Mesodermal cell (in vitro differentiated cells): ENCODE results near the gene OBI1.

Experiments
- H3K27ac ChIP-seq: 2 replicates; pipeline ENCODE4 v1.7.0; 2013; ENCODE audit warnings: mild to moderate bottlenecking, low read depth, low read length, moderate library complexity; ENCODE audit not compliant: severe bottlenecking
- H3K36me3 ChIP-seq: 2 replicates; pipeline ENCODE4 v1.7.1; 2013; ENCODE audit warnings: mild to moderate bottlenecking, low read length, moderate library complexity; ENCODE audit not compliant: control insufficient read depth, insufficient read depth
- H3K4me1 ChIP-seq: one replicate; pipeline ENCODE4 v1.7.1; 2013; ENCODE audit warnings: mild to moderate bottlenecking, low read length; ENCODE audit not compliant: insufficient read depth, control insufficient read depth, poor library complexity, severe bottlenecking
- H3K4me3 ChIP-seq: 2 replicates; pipeline ENCODE4 v1.7.0; 2013; ENCODE audit warnings: low read length, control low read depth, mild to moderate bottlenecking; ENCODE audit not compliant: insufficient read depth, poor library complexity, severe bottlenecking; ENCODE audit errors: extremely low read depth
- H3K9me3 ChIP-seq: 2 replicates; pipeline ENCODE4 v1.7.1; 2013; ENCODE audit warnings: mild to moderate bottlenecking, low read length, moderate library complexity; ENCODE audit not compliant: control insufficient read depth
- WGBS, 2 experiments: methylation state at CpG; one replicate each; pipeline ENCODE4 v1.1.5; 2013; ENCODE audit warnings: missing lambda C conversion rate in 2 of 2; ENCODE audit not compliant: insufficient coverage in 2 of 2; 5-methylcytosine and 5-hydroxymethylcytosine counted together

Gene OBI1

DNA sequence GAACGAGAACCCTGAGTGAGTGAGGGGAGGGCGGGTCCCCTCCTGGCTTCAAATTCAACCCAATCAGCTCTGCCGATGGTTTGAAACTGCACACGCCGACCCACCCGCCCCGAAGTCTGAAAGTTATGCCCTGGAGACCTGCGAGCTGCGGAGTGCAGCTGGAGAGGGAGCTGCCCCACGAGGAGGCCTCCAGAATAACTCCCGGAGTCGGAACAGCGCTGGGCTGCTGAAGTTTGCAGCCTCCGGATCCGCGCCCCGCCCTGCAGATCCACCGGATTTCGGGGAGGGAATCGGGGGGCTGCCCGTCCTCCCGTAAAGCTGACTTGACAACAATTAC lies 62.6 kb downstream of the OBI1 start:
- Histone ChIP-seq H3K4me1 (peaks cover 7% of the 10 kb centered on the region), H3K27ac (no peak overlapping the region), H3K4me3 (peak overlapping the region; percentile 29), H3K36me3 (no peaks in the 10 kb centered on the region), H3K9me3 (no peaks in the 10 kb centered on the region)
- WGBS, 2 experiments, result 0% methylated on average over 14 to 18 of the region's 22 CpGs

DNA sequence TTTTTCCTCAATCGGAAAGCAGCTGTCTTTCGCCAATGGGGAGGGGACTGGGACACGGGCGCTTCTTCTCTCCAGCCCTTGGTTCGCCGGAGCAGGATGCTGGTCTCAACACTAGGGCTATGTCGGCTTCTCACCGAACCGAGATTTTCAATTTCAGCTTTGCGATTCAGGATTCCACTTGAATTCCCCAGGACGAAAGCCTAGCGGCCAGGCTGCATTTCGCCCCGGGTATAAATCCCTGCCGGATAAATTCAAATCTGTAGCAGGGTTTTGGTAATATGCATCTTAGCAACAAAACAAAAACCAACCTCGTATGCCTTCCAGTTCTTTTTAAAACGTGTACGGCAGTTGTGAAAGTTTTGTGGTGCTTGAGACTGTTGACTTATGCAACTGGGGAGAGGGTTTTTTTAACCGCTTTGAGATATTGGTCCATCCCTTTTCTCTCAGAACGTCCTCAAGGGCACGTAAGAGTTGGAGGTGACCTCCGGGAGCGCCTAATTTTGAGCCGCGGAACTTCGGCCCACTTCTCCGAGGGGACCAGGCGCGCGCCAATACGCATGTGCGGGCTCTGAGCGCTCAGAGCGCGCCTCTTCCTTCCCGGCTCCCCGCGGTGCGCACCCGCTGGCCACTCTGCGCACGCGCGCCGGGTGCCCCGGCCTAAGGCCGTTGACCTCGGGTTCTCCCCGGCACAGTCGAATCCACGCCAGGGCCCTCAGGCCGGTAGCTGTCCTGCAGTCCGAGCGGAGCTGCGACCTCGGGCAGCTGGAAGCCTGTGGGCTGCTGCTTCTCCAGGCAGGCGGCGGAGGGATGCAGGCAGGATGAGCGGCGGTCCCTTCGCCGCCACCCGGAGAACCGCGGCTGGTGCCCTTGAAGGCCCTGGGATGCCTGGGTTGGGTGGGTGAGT lies 63.2 kb downstream of the OBI1 start:
- 0% methylated on average over 30 to 32 of the region's 65 CpGs for WGBS, 2 experiments
- Histone ChIP-seq H3K4me1 (peaks cover 7% of the 10 kb centered on the region), H3K36me3 (no peaks in the 10 kb centered on the region), H3K27ac (no peak overlapping the region), H3K9me3 (no peaks in the 10 kb centered on the region), H3K4me3 (peak overlapping the region; percentile 29)

DNA sequence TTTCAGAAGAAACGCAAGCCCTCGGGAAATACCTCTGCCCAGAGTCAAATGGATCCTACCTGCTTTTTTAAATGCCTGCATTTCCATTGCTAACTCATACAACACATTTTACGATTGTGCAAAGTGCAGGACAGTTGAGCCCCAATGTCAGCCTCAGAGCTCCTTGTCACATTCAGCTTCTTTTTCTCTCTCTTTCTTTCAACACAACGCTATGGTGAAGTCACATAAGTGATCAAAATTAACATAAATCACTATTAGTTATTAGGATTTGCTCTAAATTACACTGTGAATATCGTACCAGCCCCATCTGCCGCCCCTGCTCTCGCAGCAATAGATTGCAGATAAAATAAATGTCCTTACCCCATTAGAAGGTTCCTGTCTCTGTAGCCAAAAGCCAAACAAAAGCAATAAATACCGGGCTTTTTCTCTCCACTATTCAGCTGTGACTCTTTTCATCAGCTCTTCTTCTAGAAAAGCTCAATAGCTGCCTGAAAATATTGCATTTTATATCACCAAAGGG lies 64.4 kb downstream of the OBI1 start:
- Histone ChIP-seq H3K4me1 (peaks cover 7% of the 10 kb centered on the region), H3K36me3 (no peaks in the 10 kb centered on the region), H3K4me3 (no peak overlapping the region), H3K9me3 (no peaks in the 10 kb centered on the region), H3K27ac (no peak overlapping the region)
- WGBS, 2 experiments, result 0% methylated on average over 4 to 6 of the region's 8 CpGs

DNA sequence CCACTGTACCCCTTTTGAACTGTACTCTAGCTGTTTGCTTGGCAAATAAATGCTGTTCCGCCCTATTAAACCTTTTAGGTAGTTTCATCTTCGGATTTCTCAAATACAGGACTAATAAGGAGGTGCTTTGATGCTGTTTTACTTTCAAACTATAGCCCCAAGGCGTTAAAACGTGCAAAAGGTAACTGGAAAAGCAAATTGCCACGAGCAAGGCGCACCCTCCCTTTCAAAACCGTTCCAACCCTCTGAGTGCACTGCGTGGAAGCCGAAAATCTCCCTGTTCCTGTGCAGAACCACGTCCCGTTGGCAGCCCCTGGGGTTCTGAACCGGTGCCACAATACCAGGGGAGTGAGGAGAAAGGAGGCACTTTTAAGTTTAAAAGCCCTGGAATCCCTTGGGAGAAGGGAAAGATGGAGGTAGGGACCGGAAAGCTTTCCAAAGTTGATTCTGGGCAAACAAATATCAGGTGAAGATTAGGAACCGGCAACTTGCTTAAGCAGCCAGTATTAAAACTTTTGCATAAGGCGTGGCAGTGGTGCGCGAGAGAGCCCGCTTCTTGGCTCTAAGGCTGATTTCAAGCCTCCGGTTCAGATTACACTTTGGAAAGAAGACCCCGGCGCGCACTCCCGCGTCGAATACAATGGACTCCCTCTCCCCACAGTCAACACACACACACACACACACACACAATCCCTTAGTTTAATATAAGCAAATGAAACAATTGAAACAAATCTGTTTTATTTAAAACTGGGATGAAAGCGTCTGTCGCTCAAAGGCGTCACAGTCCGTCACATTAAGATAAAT lies 65.1 kb downstream of the OBI1 start:
- 1% methylated on average over 20 of the region's 29 CpGs for WGBS, 2 experiments
- Histone ChIP-seq H3K9me3 (no peaks in the 10 kb centered on the region), H3K27ac (no peak overlapping the region), H3K4me3 (no peak overlapping the region), H3K4me1 (peaks cover 7% of the 10 kb centered on the region), H3K36me3 (no peaks in the 10 kb centered on the region)

DNA sequence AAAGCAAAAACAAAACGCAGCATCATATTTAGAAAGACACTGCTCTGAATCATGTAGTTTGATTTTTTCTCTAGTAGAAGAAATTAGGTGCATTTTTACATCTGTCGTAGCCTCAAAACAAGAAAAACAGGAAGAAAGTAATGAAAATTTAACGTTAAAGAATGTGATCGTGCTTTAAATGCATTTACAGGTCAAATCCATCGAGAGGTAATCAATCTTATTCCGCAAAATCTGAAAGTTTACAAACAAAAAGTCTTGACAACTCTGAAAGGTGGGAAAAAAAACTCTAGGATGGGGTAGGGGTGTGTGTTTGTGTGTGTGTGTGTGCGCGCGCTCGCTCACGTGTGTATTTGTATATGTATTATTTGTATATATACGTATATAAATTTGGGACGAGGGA lies 65.8 kb downstream of the OBI1 start:
- no peak overlapping the region for H3K4me3 ChIP-seq
- peaks cover 7% of the 10 kb centered on the region for H3K4me1 ChIP-seq
- WGBS, 2 experiments, result 0% methylated on average over 1 of the region's 13 CpGs; no CpG with 5 or more reads in 1 of the 2 experiments
- H3K36me3 ChIP-seq, result no peaks in the 10 kb centered on the region
- no peaks in the 10 kb centered on the region for H3K9me3 ChIP-seq
- no peak overlapping the region for H3K27ac ChIP-seq

DNA sequence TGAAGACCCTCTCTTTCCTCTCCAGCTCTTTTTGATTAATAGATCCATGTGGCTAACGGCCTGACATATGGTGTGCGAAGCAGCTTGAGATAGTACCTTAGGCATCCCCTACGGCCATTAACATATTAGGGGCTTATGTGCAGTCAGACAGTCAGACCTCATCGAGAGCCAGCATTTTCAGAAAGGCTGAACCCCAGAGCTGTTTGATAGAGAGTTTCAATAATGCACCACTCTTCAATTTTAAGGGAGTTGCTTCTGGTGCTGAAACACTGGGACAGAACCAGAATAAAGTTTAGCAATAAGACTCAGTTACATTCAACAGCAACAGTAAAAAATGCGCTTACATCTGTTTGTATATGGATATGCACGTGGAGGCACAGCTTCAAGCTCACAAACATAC lies 66.4 kb downstream of the OBI1 start:
- no peaks in the 10 kb centered on the region for H3K9me3 ChIP-seq
- H3K27ac ChIP-seq, result no peak overlapping the region
- H3K36me3 ChIP-seq, result no peaks in the 10 kb centered on the region
- WGBS, 2 experiments, result 0 to 17% methylated on average over 1 to 2 of the region's 6 CpGs
- H3K4me3 ChIP-seq, result no peak overlapping the region
- H3K4me1 ChIP-seq, result peaks cover 7% of the 10 kb centered on the region

DNA sequence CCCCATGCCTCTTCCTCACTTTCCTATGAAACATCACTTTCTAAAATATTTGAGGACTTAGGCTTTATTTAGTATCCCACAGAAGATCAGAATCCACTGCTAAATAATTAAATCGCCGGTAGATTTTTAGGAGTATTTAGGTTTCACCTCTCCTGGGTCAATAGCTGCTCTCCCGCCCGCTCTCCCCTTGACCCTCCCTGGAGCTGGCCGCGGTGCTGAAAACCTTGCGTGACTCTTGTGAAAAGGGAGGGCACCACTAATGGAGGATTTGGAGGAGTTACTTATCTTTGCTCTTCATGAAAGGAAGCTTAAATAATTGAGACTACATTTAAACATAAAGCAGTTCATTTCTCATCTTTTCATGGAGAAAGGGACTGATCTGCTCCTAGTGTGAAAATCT lies 69.7 kb downstream of the OBI1 start:
- H3K36me3 ChIP-seq, result no peaks in the 10 kb centered on the region
- 0% methylated on average over 4 of the region's 7 CpGs; no CpG with 5 or more reads in 1 of the 2 experiments for WGBS, 2 experiments
- no peak overlapping the region for H3K4me3 ChIP-seq
- no peak overlapping the region for H3K27ac ChIP-seq
- no peaks in the 10 kb centered on the region for H3K4me1 ChIP-seq
- H3K9me3 ChIP-seq, result no peaks in the 10 kb centered on the region

DNA sequence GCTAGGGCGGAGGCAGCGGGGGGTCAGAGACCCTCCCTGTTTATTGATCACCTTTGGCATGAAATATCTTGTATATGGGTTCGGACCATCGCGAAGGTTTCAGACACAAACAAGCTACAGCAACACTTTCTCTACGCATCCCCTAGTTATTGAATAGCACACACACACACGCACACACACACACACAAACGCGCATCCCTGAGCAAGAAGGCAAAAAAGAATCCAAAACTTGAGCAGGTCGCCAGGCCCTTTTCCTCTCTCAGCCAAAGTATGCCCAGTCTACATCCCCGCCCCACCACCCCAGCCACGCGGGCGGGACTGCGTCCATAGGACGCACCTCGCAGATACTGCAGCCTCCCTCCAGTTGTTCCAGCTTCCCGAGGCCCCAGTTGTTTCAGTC lies 71.6 kb downstream of the OBI1 start:
- no peaks in the 10 kb centered on the region for H3K36me3 ChIP-seq
- no peak overlapping the region for H3K4me3 ChIP-seq
- no peaks in the 10 kb centered on the region for H3K9me3 ChIP-seq
- H3K4me1 ChIP-seq, result no peaks in the 10 kb centered on the region
- H3K27ac ChIP-seq, result no peak overlapping the region
- 18 to 26% methylated on average over 13 to 18 of the region's 18 CpGs for WGBS, 2 experiments

DNA sequence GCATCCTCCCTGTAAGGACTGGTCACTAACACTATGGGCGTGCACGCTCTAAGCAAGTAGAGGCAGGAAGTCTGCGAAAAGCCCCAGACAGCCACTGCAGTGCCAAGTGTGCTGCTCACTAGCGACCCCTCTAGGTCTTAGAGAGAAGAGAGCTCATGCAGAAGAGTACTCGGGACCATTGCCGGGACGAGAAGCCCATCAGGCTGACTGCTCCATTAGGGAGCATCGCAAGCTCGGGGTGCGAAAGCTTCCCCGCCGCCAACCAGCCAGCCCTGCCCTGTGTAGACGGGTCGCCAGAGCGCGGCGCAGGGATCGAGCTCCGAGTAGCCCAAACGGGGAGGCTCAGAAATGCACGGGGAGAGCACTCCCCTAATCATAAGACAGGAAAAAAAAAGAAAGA lies 72.2 kb downstream of the OBI1 start:
- 2 to 5% methylated on average over 9 of the region's 21 CpGs for WGBS, 2 experiments
- Histone ChIP-seq H3K27ac (no peak overlapping the region), H3K36me3 (no peaks in the 10 kb centered on the region), H3K9me3 (no peaks in the 10 kb centered on the region), H3K4me3 (no peak overlapping the region), H3K4me1 (no peaks in the 10 kb centered on the region)

DNA sequence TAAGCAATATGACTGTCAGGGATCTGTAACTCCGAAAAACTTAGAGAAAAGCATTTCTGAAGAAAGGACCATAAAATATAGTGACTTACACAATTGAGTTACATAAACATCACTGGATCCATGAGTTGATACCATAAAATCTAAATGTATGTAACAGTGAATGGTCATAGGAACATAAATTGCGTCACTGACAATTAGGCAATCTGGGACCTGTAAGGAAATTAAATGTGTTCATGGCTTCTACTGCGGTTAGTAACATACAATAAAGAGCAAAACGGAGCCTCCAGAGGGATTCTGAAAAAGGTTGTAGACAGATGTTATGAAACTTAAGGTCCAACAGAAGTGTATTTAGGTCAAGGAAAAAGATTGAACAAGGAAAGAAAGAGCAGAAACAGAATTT lies 82.7 kb downstream of the OBI1 start:
- H3K4me3 ChIP-seq, result no peak overlapping the region
- H3K36me3 ChIP-seq, result no peaks in the 10 kb centered on the region
- no peaks in the 10 kb centered on the region for H3K4me1 ChIP-seq
- H3K9me3 ChIP-seq, result no peaks in the 10 kb centered on the region
- 96 to 97% methylated on average over 3 of the region's 4 CpGs for WGBS, 2 experiments
- H3K27ac ChIP-seq, result no peak overlapping the region
